GM21619 (cell line): ENCODE results near the gene CUTA.
"Not testable (repeated sequence)": the region's sequence is repeated elsewhere in the genome, so short reads cannot be mapped to it uniquely, and the experiment has no call there.

ENCODE experiments used
- ATAC-seq: cut with Tn5 transposase; IDR thresholded peaks from one replicate; pipeline ENCODE4 v1.9.1; 2021; ENCODE audit not compliant: unreplicated experiment

The CUTA gene

DNA sequence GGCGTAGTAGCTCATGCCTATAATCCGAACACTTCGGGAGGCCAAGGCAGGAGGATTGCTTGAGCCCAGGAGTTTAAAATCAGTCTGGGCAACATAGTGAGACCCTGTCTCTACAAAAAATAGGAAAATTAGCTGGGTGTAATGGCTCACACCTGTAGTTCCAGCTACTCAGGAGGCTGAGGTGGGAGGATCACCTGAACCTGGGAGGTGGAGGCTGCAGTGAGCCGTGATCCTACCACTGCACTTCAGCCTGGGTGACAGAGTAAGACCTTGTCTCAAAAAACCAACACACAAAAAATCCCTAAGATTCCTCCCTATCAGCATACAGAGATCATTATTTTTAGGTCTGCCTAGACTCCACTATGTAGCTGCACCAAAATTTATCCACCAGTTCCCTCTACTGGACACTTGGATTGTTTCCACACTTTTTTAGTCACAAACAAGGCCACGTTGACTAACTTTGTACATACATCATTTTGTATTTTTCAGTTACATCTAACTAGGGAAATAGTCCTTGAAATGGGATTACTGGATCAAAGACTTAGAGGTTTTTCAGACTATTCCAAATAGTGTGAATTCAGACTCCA is 10.7 kb downstream of the CUTA start:
- no peak for ATAC-seq

DNA sequence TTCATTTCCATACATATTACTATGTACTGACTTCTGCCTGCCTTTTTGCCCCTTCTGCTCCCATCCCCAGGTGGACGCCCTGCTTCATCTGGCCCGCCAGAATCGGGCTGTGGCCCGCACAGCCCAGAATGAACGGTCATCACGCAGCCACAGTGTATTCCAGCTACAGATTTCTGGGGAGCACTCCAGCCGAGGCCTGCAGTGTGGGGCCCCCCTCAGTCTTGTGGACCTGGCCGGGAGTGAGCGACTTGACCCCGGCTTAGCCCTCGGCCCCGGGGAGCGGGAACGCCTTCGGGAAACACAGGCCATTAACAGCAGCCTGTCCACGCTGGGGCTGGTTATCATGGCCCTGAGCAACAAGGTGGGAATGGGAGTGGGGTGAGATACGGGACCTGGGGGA is 11.8 kb downstream of the CUTA start:
- no peak for ATAC-seq

DNA sequence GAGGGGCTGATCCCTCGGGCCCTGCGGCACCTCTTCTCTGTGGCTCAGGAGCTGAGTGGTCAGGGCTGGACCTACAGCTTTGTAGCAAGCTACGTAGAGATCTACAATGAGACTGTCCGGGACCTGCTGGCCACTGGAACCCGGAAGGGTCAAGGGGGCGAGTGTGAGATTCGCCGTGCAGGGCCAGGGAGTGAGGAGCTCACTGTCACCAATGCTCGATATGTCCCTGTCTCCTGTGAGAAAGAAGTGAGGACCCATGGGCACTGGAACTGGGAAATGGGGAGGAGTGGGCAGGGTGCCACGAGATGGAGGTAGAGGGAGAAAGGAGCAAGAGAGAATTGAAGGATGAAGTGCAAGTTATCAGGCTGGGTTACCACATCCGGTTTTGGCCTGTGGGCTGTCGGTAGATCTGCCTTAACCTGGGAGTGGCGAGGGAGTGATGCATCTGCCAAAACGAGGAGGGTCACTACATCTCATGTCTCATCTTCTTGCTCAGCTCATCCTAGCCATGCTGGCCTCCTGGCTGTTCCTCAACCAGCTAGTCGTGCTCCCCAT is 12.4 kb downstream of the CUTA start:
- ATAC-seq, result no peak

DNA sequence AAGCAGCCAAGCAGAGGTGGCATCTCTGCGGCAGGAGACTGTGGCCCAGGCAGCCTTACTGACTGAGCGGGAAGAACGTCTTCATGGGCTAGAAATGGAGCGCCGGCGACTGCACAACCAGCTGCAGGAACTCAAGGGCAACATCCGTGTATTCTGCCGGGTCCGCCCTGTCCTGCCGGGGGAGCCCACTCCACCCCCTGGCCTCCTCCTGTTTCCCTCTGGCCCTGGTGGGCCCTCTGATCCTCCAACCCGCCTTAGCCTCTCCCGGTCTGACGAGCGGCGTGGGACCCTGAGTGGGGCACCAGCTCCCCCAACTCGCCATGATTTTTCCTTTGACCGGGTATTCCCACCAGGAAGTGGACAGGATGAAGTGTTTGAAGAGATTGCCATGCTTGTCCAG is 13.0 kb downstream of the CUTA start:
- no peak for ATAC-seq

DNA sequence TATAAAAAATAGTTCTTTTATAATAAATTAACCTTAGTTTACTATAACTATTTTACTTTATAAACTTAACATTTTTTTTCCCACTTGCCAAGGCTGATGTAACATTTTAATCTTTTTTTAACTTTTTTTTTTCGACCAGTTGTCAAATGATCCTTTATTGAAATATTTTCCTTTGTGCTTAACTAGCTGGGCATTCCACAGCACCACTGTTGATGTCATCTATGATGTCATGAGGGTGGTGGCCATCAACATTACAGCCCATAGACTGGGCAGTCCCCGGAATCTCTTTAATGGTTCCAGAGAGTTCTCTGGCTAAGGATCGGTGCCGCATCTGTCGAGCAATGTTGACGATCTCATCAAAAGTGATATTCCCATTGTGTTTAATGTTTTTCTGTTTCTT is 18.0 kb downstream of the CUTA start:
- not testable (repeated sequence) for ATAC-seq

DNA sequence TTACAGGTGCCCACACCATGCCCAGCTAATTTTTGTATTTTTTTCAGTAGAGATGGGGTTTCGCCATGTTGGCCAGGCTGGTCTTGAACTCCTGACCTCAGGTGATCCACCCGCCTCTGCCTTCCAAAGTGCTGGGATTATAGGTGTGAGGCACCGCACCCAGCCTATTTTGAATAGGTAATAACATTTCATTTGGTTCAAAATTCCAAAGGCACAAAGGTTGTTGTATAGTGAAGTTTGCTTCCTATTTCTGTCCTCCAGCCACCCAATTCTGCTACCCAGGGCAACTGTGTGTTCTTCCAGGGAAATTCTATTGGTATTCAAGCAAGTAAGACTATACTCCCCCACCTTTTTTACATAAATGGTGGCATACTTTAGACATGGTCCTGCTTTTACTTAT is 19.3 kb downstream of the CUTA start:
- not testable (repeated sequence) for ATAC-seq

DNA sequence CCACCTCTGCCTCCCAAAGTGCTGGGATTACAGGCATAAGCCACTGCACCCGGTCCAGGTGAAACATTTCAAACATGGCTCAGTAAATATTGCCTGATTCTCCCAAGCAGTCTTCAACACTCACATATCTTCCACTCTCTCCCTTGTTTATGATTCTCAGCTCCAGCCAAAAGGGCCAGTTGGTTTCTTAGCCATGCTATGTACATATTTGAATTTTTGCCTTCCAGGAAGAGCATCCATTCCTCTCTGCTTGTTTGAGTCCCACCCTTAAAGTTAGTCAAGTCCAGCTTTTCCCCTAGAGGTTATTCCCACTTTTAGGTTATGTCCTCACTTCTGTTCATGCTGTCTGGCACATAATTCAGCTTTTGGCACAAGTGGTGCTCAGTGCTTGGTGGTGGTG is 20.4 kb downstream of the CUTA start:
- ATAC-seq, result no peak

DNA sequence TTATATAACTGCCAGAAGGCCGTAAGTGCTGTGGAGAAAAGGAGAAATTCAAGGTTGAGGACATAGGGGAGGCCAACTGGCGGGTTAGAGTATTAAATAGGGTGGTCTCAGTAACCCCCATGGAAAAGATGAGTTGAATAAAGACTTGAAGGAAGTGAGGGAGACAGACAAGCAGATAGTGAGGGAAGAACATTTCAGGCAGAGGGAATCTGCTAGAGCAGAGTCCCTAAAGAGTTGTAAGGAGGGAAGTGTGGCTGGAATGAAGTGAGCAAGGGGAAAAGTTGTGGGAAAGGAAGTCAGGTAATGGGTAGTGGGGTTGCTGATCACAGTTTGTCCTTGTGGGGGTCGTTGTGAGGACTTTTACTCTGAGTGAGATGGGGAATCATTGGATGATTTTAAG is 24.9 kb downstream of the CUTA start:
- no peak for ATAC-seq

DNA sequence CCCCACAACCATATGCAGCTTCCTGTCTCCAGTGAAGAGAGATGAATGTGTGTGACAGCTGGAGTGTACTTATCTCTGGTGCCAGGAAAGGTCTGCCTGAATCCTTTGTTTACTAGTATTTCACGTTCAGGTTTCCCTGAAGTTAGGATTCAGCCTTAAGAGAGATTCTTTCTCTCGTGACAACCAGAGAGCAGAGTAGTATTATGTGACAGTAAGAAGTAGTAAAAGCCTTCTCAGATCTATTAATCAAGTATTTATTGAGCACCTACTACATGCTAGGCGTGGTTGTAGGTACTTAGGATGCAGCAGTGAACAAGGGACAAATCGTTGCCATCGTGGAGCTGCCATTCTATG is 25.3 kb downstream of the CUTA start:
- ATAC-seq, result no peak

DNA sequence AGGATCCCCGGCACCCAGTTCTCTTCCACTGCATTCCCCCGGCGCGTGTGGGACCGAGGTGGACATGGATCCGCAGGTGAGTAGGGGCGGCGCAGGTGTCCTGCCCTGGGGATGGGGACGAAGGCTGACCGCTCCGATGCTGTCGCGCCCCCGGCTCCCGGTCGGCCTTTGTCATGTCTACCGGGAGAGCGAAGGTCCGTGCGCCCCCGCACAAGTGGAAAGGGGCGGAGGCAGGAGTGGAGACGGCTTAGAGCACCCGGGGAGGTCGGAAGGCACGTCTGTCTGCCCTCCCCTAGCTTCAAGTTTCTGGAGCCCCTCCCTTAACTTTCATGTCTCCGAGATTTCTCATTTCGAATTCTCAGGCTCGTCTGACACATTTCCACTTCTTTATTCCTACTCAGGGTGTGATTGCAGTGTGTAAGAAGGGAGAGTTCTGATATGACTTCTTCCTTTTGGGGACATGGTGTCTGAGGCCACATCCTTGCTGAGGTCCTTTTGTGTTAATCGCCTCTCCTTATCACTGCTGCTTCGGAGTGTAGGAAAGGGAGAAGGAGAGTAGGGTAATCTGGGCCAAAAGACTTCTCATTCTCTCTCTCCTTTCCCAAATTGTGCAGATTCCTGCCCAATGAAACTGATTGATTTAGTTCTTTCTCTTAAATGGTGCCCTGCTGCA is 25.8 kb downstream of the CUTA start:
- no peak for ATAC-seq

DNA sequence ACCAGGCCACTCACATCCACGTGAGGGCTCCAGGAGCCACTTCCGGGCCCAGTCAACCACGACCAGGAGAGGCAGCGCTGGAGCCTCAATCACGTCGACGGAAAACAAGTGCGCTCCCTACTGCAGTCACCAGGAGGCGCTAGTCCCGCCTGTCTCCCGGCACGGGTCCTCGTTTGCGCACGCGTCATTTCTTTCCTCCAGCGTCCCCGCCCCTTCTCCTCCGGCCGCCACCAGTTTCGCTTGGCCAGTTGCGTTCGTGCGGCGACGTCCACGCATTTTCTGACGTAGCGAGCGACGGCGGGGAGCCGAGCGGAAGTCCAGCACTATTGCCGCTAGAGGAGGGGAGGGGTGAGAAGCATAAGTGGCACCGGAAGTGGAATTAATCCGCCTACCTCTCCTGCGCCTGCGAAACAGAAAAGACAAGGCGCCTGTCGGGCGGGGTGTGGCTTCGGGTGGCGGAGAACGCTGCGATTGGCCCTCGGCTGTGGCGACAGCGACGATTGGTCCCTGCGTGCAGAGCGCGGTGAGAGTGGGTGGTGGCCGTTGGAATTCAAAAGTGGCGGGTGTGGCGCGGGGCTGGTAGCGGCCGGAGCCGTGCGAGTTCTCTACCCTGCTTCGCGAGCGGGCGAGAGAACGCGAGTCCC is 26.5 kb downstream of the CUTA start, which contains the start of gene KIFC1:
TSS of gene KIFC1 (plus strand) at position 546 of the 644 bp plus-strand sequence. CDS start 163 bp downstream, outside the sequence.
- peak; percentile 81 for ATAC-seq

DNA sequence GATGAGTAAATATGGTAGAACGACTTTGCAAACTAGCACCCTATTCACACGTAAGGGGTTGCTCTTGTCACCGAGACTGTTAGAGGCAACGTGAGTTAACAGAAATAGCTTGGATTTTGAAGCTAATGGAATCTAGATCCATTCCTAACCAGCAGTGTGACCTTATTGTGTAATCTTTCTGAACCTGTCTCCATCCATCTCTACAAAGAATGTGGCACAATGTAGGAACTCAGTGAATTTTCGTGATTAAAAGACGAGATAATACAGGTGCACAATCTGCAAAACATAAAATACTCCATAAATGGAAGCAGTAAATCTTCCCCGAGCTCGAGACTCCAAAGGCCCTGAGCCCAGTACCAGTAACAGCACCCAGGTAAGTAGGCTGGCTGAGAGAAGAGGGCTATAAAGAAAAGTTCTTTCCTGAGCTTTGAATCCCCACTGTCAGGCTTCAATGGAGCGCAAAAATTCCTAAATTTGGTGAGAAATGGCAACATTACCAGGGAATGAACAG is 27.1 kb downstream of the CUTA start:
- ATAC-seq, result no peak

DNA sequence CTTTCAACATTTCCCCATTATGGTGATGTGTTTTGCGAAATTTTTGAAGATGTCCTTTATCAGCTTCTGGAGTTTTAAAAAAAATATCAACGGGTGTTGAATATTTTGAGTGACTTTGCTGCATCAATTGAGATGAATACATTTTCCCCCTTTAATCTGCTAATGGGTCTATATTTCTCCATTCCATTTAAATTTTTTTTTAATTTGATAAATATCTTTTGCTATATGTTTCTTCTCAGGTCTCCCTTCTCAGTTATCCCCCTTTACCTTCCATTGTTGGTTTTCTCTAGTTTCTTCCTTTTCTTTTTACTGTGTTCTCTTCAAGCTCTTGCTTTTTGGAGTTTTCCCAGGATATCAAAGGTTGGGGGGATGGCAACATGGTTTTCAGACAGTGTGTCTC is 27.7 kb downstream of the CUTA start:
- no peak for ATAC-seq

DNA sequence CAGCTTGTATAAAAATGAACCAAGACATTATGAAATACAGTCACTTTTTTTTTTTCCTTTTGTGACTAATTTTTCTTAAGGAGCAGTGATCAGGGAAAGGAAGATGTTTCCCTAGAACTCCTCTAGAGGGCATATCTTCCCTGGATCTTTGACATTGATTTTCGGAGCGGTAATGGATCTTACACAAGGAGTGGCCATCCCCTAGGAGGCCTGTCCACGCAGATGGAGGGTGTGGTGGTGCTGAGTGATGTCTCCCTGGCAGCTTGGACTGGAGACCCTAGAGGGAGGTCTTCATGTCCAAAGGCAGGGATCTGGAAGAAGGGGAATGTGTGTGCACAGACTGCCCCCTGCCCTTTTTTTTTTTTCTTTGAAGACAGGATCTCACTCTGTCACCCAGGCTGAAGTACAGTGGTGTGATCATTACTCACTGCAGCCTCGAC is 33.3 kb downstream of the CUTA start:
- ATAC-seq, result no peak

DNA sequence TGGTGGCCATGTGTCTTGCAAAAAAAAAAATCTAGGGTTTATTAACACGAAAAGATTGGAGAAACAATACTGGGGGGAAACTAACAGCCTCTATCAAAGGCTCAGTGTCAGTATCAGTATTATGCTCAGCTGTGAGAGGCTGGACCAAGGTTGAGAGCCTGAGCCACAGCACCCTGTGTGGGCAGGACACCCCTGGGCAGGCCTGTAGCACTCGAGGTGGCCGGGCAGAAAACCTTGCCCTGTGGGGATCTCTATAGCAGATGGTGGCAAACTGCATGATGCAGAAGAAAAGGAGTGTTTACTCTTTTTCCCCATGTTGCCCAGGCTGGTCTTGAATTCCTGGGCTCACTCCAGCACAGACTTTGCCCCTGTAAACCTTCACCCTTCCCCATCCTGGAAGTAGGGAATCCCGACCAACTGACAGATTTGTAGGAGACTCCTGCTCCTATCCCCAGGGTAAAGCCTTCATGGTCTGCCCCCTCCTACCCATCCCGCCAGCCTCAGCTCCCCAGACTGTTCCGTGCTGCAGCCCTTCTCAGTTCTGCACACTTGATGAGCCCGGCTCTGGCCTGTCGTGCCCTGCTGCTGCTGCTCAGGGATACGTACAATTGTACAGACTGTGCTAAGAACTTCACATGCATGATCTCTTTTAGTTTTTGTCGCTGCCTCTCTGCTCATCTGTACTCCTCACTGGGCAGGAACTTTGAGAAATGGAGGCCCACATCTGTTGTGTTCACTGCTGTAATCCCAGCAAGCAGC is 34.3 kb downstream of the CUTA start:
- ATAC-seq, result no peak

DNA sequence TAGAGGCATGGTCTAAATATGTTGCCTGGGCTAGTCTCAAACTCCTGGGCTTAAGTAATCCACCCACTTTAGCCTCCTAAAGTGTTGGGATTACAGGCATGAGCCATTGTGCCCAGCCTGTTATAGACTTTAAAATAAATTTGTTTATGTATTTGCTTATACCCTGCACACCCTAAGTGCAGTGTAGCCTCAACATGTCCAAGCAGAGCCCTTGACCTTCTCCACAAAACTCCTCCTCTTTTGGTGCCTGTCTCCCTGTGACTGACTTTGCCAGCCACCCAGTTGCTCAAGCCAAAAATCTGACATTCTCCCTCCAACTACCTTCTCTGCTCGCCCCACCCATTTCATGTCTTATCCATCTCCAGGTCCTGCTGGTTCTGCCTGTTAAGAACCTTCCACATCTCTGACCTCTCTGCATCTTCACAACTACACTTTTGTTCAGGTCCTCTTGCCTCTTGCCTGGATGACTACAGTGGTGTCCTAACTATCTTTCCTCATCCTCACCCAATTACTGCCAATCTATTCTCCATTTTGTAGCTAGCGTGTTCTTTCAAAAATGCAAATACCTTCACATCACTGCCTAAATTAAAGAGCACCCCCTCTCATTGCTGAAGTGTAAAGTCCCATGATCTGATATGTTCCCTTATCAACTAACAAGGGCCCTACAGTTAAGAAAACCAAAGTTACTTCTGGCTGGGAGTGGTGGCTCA is 37.5 kb downstream of the CUTA start:
- no peak for ATAC-seq

DNA sequence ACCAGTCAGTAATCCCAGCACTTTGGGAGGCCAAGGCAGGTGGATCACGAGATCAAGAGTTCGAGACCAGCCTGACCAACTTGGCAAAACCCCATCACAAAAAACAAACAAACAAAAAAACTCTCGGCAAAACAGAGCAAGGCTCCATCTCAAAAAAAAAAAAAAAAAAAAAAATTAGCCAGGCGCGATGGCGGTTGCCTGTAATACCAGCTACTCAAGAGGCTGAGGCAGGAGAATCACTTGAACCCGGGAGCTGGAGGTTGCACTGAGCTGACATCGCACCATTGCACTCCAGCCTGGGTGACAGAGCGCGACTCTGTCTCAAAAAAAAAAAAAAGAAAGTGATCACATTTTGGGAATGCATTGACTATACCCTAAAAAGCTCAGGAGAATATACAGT is 38.7 kb downstream of the CUTA start:
- not testable (repeated sequence) for ATAC-seq

DNA sequence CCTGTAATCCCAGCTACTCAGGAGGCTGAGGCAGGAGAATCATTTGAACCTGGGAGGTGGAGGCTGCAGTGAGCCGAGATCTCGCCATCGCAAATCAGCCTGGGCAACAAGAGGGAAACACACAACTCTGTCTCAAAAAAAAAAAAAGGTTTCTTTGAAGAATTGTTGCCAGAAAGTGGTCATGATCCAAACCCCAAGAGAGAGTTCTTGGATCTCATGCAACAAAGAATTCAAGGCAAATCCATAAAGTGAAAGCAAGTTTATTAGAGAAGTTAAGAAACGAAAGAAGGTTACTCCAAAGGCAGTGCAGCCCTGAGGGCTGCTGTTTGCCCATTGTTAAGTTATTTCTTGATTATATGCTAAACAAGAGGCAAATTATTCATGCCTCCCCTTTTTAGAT is 40.7 kb downstream of the CUTA start:
- no peak for ATAC-seq

DNA sequence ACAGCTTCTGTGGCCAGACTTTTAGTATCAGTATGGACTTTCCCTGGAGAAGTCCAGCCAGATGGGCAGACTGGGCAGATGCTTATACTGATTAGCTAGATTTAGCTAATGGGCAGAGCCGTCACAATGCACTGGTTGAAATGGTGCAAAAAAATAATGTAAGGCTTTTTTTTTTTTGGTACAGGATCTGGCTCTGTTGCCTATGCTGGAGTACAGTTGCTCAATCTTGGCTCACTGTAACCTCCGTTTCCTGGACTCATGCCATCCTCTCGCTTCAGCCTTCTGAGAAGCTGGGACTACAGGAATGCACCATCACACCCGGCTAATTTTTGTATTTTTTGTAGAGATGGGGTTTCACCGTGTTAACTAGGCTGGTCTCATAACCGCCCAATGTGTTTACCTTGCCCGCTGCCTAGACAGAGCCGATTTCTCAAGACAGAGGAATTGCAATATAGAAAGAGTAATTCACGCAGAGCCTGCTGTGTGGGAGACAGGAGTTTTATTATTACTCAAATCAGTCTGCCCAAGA is 42.7 kb downstream of the CUTA start:
- no peak for ATAC-seq
